ENCODE data around the gene GMDS. TPM values are rescaled to one million over a fixed set of nuclear protein-coding genes. Genes with fewer than 3 reads are reported as not detected.

GMDS gene
- total and polyA plus RNA-seq, 2 of the 4 experiments (the other 2 are of a cell fraction), result 7.3 to 21.9 TPM

GRCh38 chr6:1593286-1593957, 652.0 kb downstream of the GMDS start:
- Histone ChIP-seq H3K36me3 (ENCODE audit: control insufficient read depth, insufficient read depth, low read length) (no peaks in the 10 kb centered on the region), H3K79me1 (ENCODE audit: low read depth in 1 of 2, low read length in 2 of 2) (no peaks in the 10 kb centered on the region), H3K9me3 (ENCODE audit: control insufficient read depth, insufficient read depth, low read length) (peaks cover 3% of the 10 kb centered on the region), H3K9me1 (ENCODE audit: insufficient read depth, low read length) (no peaks in the 10 kb centered on the region), H2BK15ac (ENCODE audit: low read depth, low read length) (no peak overlapping the region), H3K4me1 (ENCODE audit: control insufficient read depth, insufficient read depth, low read length) (peaks cover 11% of the 10 kb centered on the region), H4K8ac (ENCODE audit: low read depth in 2 of 2, low read length in 2 of 2) (no peak overlapping the region), H3K18ac (ENCODE audit: low read depth, low read length) (no peak overlapping the region), H4K5ac (ENCODE audit: low read depth, low read length) (no peak overlapping the region), H2AK9ac (replicated peaks; ENCODE audit: low read depth, low read length, poor library complexity) (no peak overlapping the region), H2AK5ac (ENCODE audit: low read depth, low read length) (no peak overlapping the region), H2AFZ (replicated peaks; ENCODE audit: low read length, poor library complexity) (no peak overlapping the region), H3K4me3 (ENCODE audit: insufficient read depth, low read depth, low read length) (no peak overlapping the region), H2BK120ac (ENCODE audit: low read depth, low read length) (no peak overlapping the region), H3K14ac (replicated peaks; ENCODE audit: low read depth, low read length) (no peak overlapping the region), H3K27ac (ENCODE audit: insufficient read depth, low read length) (no peak overlapping the region), H3K4me2 (ENCODE audit: low read depth, low read length) (no peak overlapping the region), H4K20me1 (ENCODE audit: insufficient read depth, low read length) (no peaks in the 10 kb centered on the region), H3K9ac (ENCODE audit: low read depth, low read length) (no peak overlapping the region), H2BK20ac (ENCODE audit: low read depth, low read length) (no peak overlapping the region), H3K56ac (ENCODE audit: extremely low read depth, insufficient read depth, low read length) (no peak overlapping the region), H3K23ac (ENCODE audit: low read depth, low read length) (no peak overlapping the region), H3K27me3 (ENCODE audit: control insufficient read depth, insufficient read depth, low read length) (peaks cover 28% of the 10 kb centered on the region), H2BK5ac (ENCODE audit: low read depth, low read length, poor library complexity, severe bottlenecking) (no peak overlapping the region), H4K91ac (ENCODE audit: insufficient read depth, low read depth, low read length) (no peak overlapping the region), H3K4ac (ENCODE audit: low read depth, low read length) (no peak overlapping the region)
- TF ChIP-seq NFE2L2 (IDR thresholded peaks at IDR 0.05; ENCODE audit: low read depth, low read length) (no peak), CTCF (conservative IDR thresholded peaks at IDR 0.05; ENCODE audit: low read depth, low read length) (no peak), USF2 (IDR thresholded peaks at IDR 0.05; ENCODE audit: low read depth, low read length) (no peak), CEBPB (IDR thresholded peaks at IDR 0.05; ENCODE audit: low read depth, low read length) (no peak), RFX5 (IDR thresholded peaks at IDR 0.05; ENCODE audit: low read depth, low read length) (no peak), ELK1 (IDR thresholded peaks at IDR 0.05; ENCODE audit: borderline replicate concordance, low read depth, low read length) (no peak), MAFK (IDR thresholded peaks at IDR 0.05; ENCODE audit: low read depth, low read length) (no peak), CHD1 (IDR thresholded peaks at IDR 0.05; ENCODE audit: low read depth, low read length) (no peak), MAZ (IDR thresholded peaks at IDR 0.05; ENCODE audit: borderline replicate concordance, low read depth, low read length) (no peak), RAD21 (IDR thresholded peaks at IDR 0.05; ENCODE audit: low read length) (no peak), MXI1 (IDR thresholded peaks at IDR 0.05; ENCODE audit: borderline replicate concordance, low read depth, low read length) (no peak), FOS (IDR thresholded peaks at IDR 0.05; ENCODE audit: low read depth, low read length) (no peak), POLR2A (IDR thresholded peaks at IDR 0.05; ENCODE audit: low read depth, low read length) (no peak), BHLHE40 (IDR thresholded peaks at IDR 0.05; ENCODE audit: low read depth, low read length) (no peak), RCOR1 (IDR thresholded peaks at IDR 0.05; ENCODE audit: insufficient replicate concordance, low read length) (no peak), SMC3 (IDR thresholded peaks at IDR 0.05; ENCODE audit: low read depth, low read length) (no peak)
- ATAC-seq (ENCODE audit: low read depth) (no peak), DNase-seq (no peak)
- POLR2A ChIA-PET (ENCODE audit: unreplicated experiment), result no interaction called here
- CTCF ChIA-PET, result no interaction called here
- BruUV-seq (replicated peaks), result no TSS peak
- in situ Hi-C loops (cut with MboI; ENCODE audit: low sequenced_read_pairs) (loop anchor here (5.0 to 10.0 kb wide), 4 partner anchors 511 to 1161 kb away; partner anchors contain the start of gene MYLK4), dilution Hi-C loops (cut with HindIII; ENCODE audit: low sequenced_read_pairs, unreplicated experiment) (no loop called here), intact Hi-C loops (cut with micrococcal nuclease) (no loop called here)
- 72% methylated on average over 6 of the region's 20 CpGs; no CpG with 5 or more reads in 1 of the 2 experiments for WGBS, 2 experiments (ENCODE audit: extremely low coverage in 2 of 2, insufficient read length in 1 of 2)
